GM19452 (cell line): Measurements from ENCODE around the gene AP2M1.
"Not testable (repeated sequence)": the region's sequence is repeated elsewhere in the genome, so short reads cannot be mapped to it uniquely, and the experiment has no call there.

Source experiments
- ATAC-seq: cut with Tn5 transposase; IDR thresholded peaks from one replicate; pipeline ENCODE4 v1.9.1; 2021; ENCODE audit not compliant: unreplicated experiment

The AP2M1 gene

DNA sequence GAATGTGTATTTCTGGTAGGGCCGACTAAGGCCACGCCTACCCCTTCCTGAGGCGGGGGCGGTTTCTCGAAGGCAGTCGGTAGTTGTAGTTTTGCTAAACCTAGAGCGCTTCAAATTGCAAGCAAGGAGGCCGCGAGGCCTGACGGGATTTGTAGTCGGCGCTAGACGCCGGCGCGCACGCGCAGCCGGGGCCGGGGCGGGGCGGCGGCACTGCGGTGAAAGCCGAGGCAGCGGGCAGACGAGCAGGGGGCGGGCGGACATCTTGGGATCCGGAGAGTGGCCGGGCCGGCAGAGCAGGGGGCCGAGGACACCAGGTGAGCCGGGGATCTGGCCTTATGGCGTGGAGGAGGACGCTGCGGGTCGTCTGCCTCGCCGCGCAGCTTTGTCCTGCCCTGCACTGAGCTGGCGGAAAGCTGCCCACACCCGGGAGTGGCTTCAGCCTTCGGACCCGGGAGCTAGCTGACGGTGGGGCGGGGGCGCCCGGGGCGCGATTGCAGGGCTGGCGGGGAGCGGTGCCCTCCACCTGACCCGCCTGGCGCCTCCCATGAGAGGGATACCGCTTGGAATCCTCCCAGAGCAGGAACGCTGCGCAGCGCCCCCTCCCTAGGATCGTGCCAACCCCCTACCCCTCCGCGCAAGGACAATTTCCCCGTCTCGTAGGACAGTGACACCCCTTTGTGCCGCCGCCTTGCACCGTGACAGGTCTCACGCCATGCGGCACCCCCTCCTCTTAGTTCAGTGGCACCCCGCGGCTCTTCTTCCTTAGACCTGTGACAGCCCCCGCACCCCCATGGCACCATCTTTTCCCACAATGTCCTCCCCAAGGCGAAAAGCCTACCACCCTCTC is at the start of gene AP2M1:
Gene AP2M1 (plus strand): TSS at position 210 of the 847 bp plus-strand sequence. CDS start 2,139 bp downstream, outside the sequence.
- peak; percentile 95 for ATAC-seq

DNA sequence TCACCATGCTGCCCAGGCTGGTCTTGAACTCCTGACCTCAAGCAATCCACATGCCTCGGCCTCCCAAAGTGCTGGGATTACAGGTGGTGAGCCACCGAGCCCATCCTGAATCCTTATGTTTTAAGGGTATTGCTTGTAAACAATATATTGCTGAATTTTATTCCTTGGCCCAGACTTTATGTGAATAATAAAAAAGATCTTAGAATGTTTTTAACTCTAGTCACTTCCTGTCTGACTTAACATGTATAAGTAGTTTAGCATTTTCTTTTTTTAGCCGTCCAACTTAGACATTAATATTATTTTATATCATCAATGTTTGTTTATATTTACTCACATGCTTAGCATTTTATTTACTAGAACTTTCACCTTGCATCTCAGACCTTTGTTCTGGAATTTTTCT is 48.6 kb upstream of the AP2M1 start:
- no peak for ATAC-seq

DNA sequence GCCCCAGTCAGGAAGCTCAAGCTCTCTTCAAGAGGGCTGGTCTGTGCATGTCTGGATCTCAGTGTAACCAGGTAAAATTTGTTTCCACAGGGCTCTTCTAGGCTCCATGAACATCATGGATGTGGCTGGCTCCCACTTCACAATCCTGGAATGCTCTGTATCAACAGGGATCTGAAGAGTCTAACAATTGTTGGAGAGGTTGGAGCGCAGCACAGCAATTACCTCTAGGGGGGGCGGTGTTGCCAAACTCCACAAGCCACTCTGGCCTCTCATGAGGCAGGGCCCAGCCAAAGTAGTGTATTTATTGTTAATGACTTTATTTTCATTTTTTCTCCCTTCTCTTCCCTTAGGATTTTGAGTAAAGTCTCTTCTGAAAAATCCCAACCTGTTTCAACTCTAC is 45.6 kb upstream of the AP2M1 start:
- ATAC-seq = no peak

DNA sequence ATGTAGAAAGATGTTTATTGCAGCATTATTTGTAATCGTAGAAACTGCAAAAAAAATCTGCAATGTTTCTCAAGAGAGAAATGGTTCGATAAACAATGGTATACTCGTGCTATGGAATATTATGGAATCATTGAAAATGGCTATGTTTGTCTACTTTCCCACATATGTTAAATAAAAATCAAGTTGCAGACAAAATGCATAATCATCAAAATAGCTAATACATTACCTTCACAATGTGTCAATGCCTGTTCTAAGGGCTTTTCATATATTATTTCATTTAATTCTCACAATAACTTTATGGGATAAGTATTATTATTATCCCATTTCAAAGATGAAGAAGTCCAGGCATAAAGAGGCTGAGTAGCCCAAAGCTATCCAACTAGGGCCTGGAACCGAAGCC is 41.7 kb upstream of the AP2M1 start:
- ATAC-seq = no peak

GRCh38 chr3:184133840-184134745 is 40.6 kb upstream of the AP2M1 start:
- peak; percentile 28 for ATAC-seq

GRCh38 chr3:184134746-184135148 is 39.9 kb upstream of the AP2M1 start:
- peak; percentile 4 for ATAC-seq

DNA sequence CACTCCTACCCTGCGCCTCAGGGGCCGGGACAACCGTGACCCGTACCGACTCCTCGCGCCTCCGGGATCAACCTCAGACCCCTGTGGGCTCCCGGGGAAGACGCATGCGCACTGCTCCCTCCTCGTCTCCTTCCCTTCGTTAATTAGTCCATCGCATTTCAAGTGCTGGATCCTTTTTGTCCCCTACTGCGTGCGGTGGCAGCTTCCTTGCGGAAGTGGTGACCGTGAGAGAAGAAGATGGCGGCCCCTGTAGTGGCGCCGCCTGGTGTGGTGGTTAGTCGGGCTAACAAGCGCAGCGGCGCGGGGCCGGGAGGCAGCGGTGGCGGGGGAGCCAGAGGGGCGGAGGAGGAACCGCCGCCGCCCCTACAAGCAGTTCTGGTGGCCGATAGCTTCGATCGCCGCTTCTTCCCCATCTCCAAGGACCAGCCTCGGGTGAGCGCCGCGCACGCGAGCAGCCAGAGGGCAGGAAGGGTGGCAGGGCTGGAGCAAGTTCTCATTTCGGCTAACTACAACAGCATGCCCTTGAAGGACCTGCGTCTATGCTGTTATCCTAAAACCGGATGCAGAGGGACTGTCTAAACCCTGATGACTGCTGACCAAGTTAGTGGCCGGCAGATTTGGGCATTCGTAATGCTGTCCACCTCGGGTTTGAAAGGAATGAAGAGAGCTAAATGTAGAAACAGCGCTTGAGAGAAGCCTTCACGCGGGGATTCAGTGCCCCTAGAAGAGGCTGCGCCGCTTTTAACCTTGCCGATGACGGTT is 39.3 kb upstream of the AP2M1 start, which contains the start of gene EIF2B5:
Gene EIF2B5 (plus strand): TSS at position 210 of the 762 bp plus-strand sequence. CDS start 28 bp downstream, at position 238.
- peak; percentile 86 for ATAC-seq

DNA sequence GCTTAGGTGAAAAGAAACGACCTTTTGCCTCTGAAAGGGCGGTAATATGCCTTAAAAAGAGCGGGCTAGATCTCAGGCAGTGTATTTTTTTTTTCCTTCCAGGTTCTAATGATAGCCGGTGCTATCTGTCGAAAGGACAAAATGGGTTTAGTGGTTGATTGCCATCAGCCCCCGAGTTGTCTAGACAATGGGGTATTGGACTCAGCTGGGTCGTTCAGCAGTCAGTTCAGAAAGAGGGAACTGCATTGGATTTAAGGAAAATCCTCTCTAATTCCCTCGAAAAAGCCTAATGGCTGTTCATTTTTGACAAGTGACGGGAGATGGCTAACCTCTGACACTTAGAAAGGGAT is 38.8 kb upstream of the AP2M1 start:
- no peak for ATAC-seq

- no peak for ATAC-seq
Measured at GRCh38 chr3:184140436-184140835, 34.2 kb upstream of the AP2M1 start.

DNA sequence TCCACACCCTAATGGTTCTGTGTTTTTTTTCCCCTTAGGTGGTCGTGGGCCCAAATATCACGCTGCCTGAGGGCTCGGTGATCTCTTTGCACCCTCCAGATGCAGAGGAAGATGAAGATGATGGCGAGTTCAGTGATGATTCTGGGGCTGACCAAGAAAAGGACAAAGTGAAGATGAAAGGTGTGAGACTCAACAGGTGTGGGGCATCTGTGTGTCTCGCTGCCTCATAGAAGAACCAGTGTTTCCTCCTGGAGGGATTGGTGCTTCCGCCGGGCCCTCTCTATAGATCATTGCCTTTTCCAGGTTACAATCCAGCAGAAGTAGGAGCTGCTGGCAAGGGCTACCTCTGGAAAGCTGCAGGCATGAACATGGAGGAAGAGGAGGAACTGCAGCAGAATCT is 32.5 kb upstream of the AP2M1 start:
- ATAC-seq = no peak

GRCh38 chr3:184143327-184143726 is 31.3 kb upstream of the AP2M1 start:
- ATAC-seq = no peak

GRCh38 chr3:184144505-184144904 is 30.1 kb upstream of the AP2M1 start:
- ATAC-seq = no peak

DNA sequence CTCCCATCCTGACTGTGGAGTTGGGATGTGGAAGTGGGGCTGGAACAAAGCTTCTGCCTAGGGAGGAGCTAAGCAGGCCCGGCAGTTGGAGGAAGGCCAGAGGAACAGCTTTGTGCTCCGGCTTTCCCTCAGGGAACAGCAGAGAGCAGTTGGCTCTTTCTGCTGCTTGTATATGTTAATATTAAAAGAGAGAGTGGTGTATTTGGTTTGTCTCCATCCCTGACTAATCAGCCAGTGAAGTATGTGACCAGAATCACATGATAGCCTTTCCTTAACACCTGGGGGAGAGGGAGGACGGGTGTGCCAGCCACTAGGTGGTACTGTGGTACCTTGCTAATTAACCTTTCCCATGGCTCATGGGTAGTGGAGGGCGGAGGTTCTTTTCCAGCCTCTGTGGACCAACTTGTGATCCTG is 29.5 kb upstream of the AP2M1 start:
- ATAC-seq = no peak

GRCh38 chr3:184145751-184146270 is 28.8 kb upstream of the AP2M1 start:
- no peak for ATAC-seq

GRCh38 chr3:184148076-184148475 is 26.6 kb upstream of the AP2M1 start:
- no peak for ATAC-seq

DNA sequence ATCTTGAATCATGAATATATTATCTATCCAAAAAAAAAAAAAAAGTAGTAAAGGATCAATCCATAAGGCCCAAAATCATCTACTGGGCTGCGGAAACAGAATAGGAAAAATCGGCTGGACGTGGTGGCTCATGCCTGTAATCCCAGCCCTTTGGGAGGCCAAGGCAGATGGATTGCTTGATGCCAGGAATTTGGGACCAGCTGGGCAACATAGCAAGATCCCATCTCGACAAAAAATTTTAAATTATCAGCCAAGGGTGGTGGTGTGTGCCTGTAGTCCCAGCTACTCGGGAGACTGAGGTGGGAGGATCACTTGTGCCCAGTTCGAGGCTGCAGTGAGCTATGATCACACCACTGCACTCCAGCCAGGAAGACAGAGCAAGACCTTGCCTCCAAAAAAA is 25.5 kb upstream of the AP2M1 start:
- ATAC-seq = no peak

GRCh38 chr3:184149770-184150169 is 24.9 kb upstream of the AP2M1 start:
- ATAC-seq = not testable (repeated sequence)

- ATAC-seq = peak; percentile 73
Measured at GRCh38 chr3:184154885-184155643, 19.6 kb upstream of the AP2M1 start, which contains the start of gene DVL3. Gene DVL3 (plus strand): TSS chr3:184155377. CDS start chr3:184155636, 259 bp downstream.

- peak; percentile 35 for ATAC-seq
Measured at GRCh38 chr3:184155644-184156521, 18.8 kb upstream of the AP2M1 start.
